HEK293T (cell line): ENCODE measurements around the gene RBM4.

ENCODE experiments used
- ARNT ChIP-seq: fragments of 450-650 bp; IDR thresholded peaks from 2 replicates; pipeline ENCODE4 v1.6.1; 2017; ENCODE audit warnings: mild to moderate bottlenecking
- FOXA1 ChIP-seq: fragments of 450-650 bp; IDR thresholded peaks from 2 replicates; pipeline ENCODE4 v1.6.1; 2016; ENCODE audit warnings: mild to moderate bottlenecking
- FOXK2 ChIP-seq: fragments of 450-650 bp; IDR thresholded peaks from 2 replicates; pipeline ENCODE4 v1.6.1; 2016; ENCODE audit warnings: mild to moderate bottlenecking
- L3MBTL2 ChIP-seq: fragments of 450-650 bp; conservative IDR thresholded peaks from 2 replicates; pipeline ENCODE4 v1.6.1; 2016; ENCODE audit warnings: mild to moderate bottlenecking
- PKNOX1 ChIP-seq: fragments of 450-650 bp; IDR thresholded peaks from 2 replicates; pipeline ENCODE4 v1.6.1; 2016
- SP1 ChIP-seq: fragments of 450-650 bp; IDR thresholded peaks from 2 replicates; pipeline ENCODE4 v1.6.1; 2017
- SUZ12 ChIP-seq: fragments of 450-650 bp; IDR thresholded peaks from 2 replicates; pipeline ENCODE4 v1.6.1; 2016; ENCODE audit warnings: mild to moderate bottlenecking
- TARDBP ChIP-seq: fragments of 450-650 bp; IDR thresholded peaks from 2 replicates; pipeline ENCODE4 v1.6.1; 2016
- ZNF384 ChIP-seq: fragments of 450-650 bp; IDR thresholded peaks from 2 replicates; pipeline ENCODE4 v1.6.1; 2016

- TF ChIP-seq FOXA1 (no peak), SUZ12 (no peak), ZNF384 (no peak), TARDBP (no peak), L3MBTL2 (no peak), PKNOX1 (no peak), FOXK2 (no peak), SP1 (no peak), ARNT (no peak)
Measured at GRCh38 chr11:66686100-66686785, 47.7 kb downstream of the RBM4 start.
